Trophoblast cell (in vitro differentiated cells and primary cell): ENCODE measurements around the gene COL23A1.

Experiments used
- DNase-seq, 2 donors: peaks; one replicate each; pipeline ENCODE4 v3.0.0-alpha.2; 2016
- H2AFZ ChIP-seq: 2 replicates; pipeline ENCODE4 v1.6.1; 2013; ENCODE audit warnings: low read length, moderate library complexity, mild to moderate bottlenecking; ENCODE audit not compliant: insufficient read depth, poor library complexity
- H2AK5ac ChIP-seq: 2 replicates; pipeline ENCODE4 v1.6.1; 2013; ENCODE audit warnings: mild to moderate bottlenecking, low read length
- H2BK120ac ChIP-seq: 2 replicates; pipeline ENCODE4 v1.6.1; 2013; ENCODE audit warnings: low read length, mild to moderate bottlenecking, moderate library complexity; ENCODE audit not compliant: insufficient read depth, poor library complexity
- H2BK12ac ChIP-seq: 2 replicates; pipeline ENCODE4 v1.6.1; 2013; ENCODE audit warnings: mild to moderate bottlenecking, low read length, moderate library complexity
- H2BK5ac ChIP-seq: 2 replicates; pipeline ENCODE4 v1.6.1; 2013; ENCODE audit warnings: low read length, low read depth, moderate library complexity, mild to moderate bottlenecking; ENCODE audit not compliant: poor library complexity
- H3K14ac ChIP-seq: 2 replicates; pipeline ENCODE4 v1.6.1; 2013; ENCODE audit warnings: mild to moderate bottlenecking, low read length
- H3K18ac ChIP-seq: 2 replicates; pipeline ENCODE4 v1.6.1; 2013; ENCODE audit warnings: mild to moderate bottlenecking, low read length
- H3K23ac ChIP-seq: 2 replicates; pipeline ENCODE4 v1.6.1; 2013; ENCODE audit warnings: low read length
- H3K27ac ChIP-seq: 2 replicates; pipeline ENCODE4 v1.5.1; 2013; ENCODE audit warnings: low read depth, mild to moderate bottlenecking, inconsistent platforms, low read length, moderate library complexity
- H3K27me3 ChIP-seq: 2 replicates; pipeline ENCODE4 v1.6.1; 2013; ENCODE audit warnings: inconsistent platforms, mild to moderate bottlenecking, low read length, moderate library complexity; ENCODE audit not compliant: insufficient read depth
- H3K36me3 ChIP-seq, 2 experiments: 1 replicate in 1 of 2; 2 replicates in 1 of 2; pipeline ENCODE4 v1.6.1; 2013; ENCODE audit warnings: low read length in 2 of 2, mild to moderate bottlenecking in 2 of 2, moderate library complexity in 1 of 2; ENCODE audit not compliant: insufficient read depth in 2 of 2, control insufficient read depth in 1 of 2
- H3K4ac ChIP-seq: 2 replicates; pipeline ENCODE4 v1.6.1; 2013; ENCODE audit warnings: low read depth, mild to moderate bottlenecking, low read length, moderate library complexity
- H3K4me1 ChIP-seq, 2 experiments: 1 replicate in 1 of 2; 2 replicates in 1 of 2; pipeline ENCODE4 v1.6.1; 2013; ENCODE audit warnings: low read length in 2 of 2, mild to moderate bottlenecking in 2 of 2, moderate library complexity in 1 of 2; ENCODE audit not compliant: insufficient read depth in 2 of 2, control insufficient read depth in 1 of 2
- H3K4me2 ChIP-seq: 2 replicates; pipeline ENCODE4 v1.6.1; 2013; ENCODE audit warnings: inconsistent platforms, mild to moderate bottlenecking, low read length, moderate library complexity
- H3K4me3 ChIP-seq: 2 replicates; pipeline ENCODE4 v1.5.1; 2013; ENCODE audit warnings: mild to moderate bottlenecking, low read depth, low read length, inconsistent platforms
- H3K79me1 ChIP-seq: one replicate; pipeline ENCODE4 v1.6.1; 2013; ENCODE audit warnings: low read length
- H3K79me2 ChIP-seq: 2 replicates; pipeline ENCODE4 v1.6.1; 2013; ENCODE audit warnings: low read length, mild to moderate bottlenecking; ENCODE audit not compliant: control insufficient read depth, insufficient read depth, poor library complexity
- H3K9ac ChIP-seq: 2 replicates; pipeline ENCODE4 v1.6.1; 2013; ENCODE audit warnings: mild to moderate bottlenecking, low read length
- H3K9me3 ChIP-seq: 2 replicates; pipeline ENCODE4 v1.6.1; 2013; ENCODE audit warnings: low read depth, mild to moderate bottlenecking, control low read depth, inconsistent platforms, low read length; ENCODE audit not compliant: insufficient read depth
- H4K12ac ChIP-seq: 2 replicates; pipeline ENCODE4 v1.6.1; 2013; ENCODE audit warnings: low read depth, mild to moderate bottlenecking, low read length, moderate library complexity
- H4K8ac ChIP-seq: 2 replicates; pipeline ENCODE4 v1.6.1; 2013; ENCODE audit warnings: low read depth, mild to moderate bottlenecking, low read length, moderate library complexity
- H4K91ac ChIP-seq: one replicate; pipeline ENCODE4 v1.6.1; 2013; ENCODE audit warnings: low read depth, mild to moderate bottlenecking, low read length, moderate library complexity
- WGBS: extraction: QIAGEN DNeasy Blood & Tissue Kit; methylation state at CpG from one replicate; pipeline ENCODE4 v1.1.7; 2013; ENCODE audit warnings: missing lambda C conversion rate; ENCODE audit not compliant: insufficient read length, insufficient coverage; ENCODE audit errors: extremely low coverage; 5-methylcytosine and 5-hydroxymethylcytosine counted together

Gene COL23A1

DNA sequence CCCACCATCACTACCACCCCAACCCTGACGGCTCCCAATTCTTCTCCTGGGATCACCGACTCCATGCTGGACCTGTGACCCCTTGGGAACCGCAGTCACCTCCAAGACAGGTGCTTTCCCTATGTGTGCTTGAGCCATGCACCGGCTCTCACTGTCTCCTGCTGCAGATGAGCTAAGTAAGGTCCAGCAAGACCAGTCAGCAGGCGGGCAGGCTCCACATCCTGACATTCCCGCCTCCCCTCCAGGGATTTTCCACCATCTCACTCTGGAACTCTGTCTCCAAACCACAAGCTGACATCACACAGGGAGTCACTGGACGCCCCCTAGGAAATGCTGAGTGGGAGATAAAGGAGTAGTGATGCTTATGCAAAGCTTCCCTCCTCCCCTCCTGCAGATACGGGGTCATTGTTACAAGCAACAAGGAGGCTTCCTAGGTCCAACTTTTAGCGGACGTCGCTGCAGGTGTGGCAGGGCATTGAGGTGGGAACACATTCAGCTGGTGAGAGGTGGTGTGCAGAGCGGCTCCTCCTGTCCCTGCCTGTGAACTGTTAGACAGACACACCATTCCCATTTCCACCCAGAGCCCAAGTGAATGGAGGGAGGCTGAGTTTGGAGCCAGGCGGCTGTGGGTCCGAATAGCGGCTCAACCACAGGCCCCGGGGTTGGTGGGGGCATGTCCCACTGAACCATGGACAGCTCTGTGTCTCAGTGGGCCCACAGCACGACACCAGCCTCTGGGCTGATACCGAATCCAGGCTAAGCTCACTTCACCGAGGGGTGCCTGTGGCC lies 228.3 kb downstream of the COL23A1 start:
- Histone ChIP-seq H3K27ac (no peak overlapping the region), H3K79me2 (no peaks in the 10 kb centered on the region), H3K14ac (no peak overlapping the region), H4K8ac (no peak overlapping the region), H2BK5ac (no peak overlapping the region), H3K4me3 (no peak overlapping the region), H3K79me1 (no peaks in the 10 kb centered on the region), H3K27me3 (no peaks in the 10 kb centered on the region), H3K4ac (no peak overlapping the region), H3K4me1 (peaks cover 11 to 13% of the 10 kb centered on the region in 2 experiments), H3K36me3 (no peaks in the 10 kb centered on the region), H3K18ac (no peak overlapping the region), H3K9ac (no peak overlapping the region), H3K23ac (no peak overlapping the region), H3K9me3 (peaks cover 4% of the 10 kb centered on the region), H3K4me2 (no peak overlapping the region), H4K91ac (no peak overlapping the region), H2BK12ac (no peak overlapping the region), H4K12ac (no peak overlapping the region), H2BK120ac (no peak overlapping the region), H2AK5ac (no peak overlapping the region), H2AFZ (no peak overlapping the region)
- no CpG with 5 or more reads among the region's 19 CpGs for WGBS
- no peak for DNase-seq

DNA sequence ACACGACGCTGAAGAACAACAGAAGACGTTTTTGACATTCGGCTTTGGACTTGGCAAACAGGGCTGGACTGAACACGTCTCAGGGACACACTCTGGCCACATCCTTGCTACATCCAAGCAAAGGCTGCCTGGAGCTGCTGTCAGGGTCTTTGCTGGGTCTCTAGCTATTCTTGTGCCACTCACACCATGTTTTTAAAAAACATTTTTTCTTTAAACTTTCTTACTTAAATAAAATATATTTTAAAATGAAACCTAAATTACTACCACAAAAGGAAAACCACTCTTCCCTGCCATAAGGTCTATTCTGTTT lies 229.3 kb downstream of the COL23A1 start:
- Histone ChIP-seq H3K4me3 (no peak overlapping the region), H2AFZ (no peak overlapping the region), H4K91ac (no peak overlapping the region), H2AK5ac (no peak overlapping the region), H3K9me3 (peaks cover 4% of the 10 kb centered on the region), H4K12ac (no peak overlapping the region), H2BK120ac (no peak overlapping the region), H3K36me3 (no peaks in the 10 kb centered on the region), H3K4me1 (peaks cover 21 to 23% of the 10 kb centered on the region in 2 experiments), H3K4ac (no peak overlapping the region), H2BK12ac (no peak overlapping the region), H3K79me1 (peaks cover 5% of the 10 kb centered on the region), H3K23ac (no peak overlapping the region), H4K8ac (no peak overlapping the region), H3K18ac (no peak overlapping the region), H3K79me2 (no peaks in the 10 kb centered on the region), H3K9ac (no peak overlapping the region), H3K27me3 (no peaks in the 10 kb centered on the region), H3K4me2 (no peak overlapping the region), H2BK5ac (no peak overlapping the region), H3K27ac (no peak overlapping the region), H3K14ac (no peak overlapping the region)
- DNase-seq = no peak
- no CpG with 5 or more reads among the region's 5 CpGs for WGBS

DNA sequence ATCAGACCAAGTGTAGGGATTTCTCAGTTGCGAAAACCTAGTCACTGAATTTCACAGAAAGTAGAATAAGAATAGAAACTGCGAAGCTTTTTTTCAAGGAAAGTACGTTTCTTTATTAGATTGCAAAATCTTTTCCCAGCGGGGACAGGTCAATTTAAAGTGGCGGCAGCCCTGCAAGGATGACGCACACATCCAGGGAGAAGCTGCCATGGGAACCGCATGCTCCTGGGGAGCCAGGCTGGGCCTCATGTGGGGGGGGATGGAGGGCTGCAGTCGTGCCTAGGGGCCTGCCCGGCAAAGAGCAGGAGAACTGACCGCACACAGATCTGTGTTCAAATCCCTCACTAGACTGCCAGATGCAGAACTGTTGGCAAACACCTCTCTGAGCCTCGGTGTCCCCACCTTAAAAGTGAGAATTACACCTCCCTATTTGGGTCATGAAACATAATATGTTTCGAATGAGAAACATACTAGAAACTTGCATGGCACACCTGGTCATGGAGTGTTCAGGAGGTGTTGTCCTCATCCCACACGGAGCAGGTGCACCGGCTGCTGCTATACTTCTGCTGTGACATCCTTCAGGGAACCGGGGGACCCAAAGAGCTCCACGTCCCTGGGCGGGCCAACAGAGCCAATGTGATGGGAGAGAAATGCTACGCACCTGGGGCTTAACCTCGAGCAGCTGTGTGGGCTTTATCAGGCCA lies 229.8 kb downstream of the COL23A1 start:
- no CpG with 5 or more reads among the region's 19 CpGs for WGBS
- H2AFZ ChIP-seq = no peak overlapping the region
- no peaks in the 10 kb centered on the region for H3K79me2 ChIP-seq
- no peaks in the 10 kb centered on the region for H3K27me3 ChIP-seq
- no peak overlapping the region for H3K27ac ChIP-seq
- H3K9ac ChIP-seq = no peak overlapping the region
- no peak overlapping the region for H3K4me3 ChIP-seq
- H3K36me3 ChIP-seq = no peaks in the 10 kb centered on the region
- H3K9me3 ChIP-seq = peaks cover 4% of the 10 kb centered on the region
- H2BK12ac ChIP-seq = no peak overlapping the region
- no peak overlapping the region for H3K14ac ChIP-seq
- DNase-seq = no peak
- H4K91ac ChIP-seq = no peak overlapping the region
- no peak overlapping the region for H3K18ac ChIP-seq
- H2BK120ac ChIP-seq = no peak overlapping the region
- H4K12ac ChIP-seq = no peak overlapping the region
- H3K79me1 ChIP-seq = peaks cover 6% of the 10 kb centered on the region
- no peak overlapping the region for H3K4me2 ChIP-seq
- no peak overlapping the region for H4K8ac ChIP-seq
- no peak overlapping the region for H3K23ac ChIP-seq
- no peak overlapping the region for H2BK5ac ChIP-seq
- no peak overlapping the region for H3K4ac ChIP-seq
- H3K4me1 ChIP-seq = peaks cover 17 to 24% of the 10 kb centered on the region in 2 experiments
- H2AK5ac ChIP-seq = no peak overlapping the region

DNA sequence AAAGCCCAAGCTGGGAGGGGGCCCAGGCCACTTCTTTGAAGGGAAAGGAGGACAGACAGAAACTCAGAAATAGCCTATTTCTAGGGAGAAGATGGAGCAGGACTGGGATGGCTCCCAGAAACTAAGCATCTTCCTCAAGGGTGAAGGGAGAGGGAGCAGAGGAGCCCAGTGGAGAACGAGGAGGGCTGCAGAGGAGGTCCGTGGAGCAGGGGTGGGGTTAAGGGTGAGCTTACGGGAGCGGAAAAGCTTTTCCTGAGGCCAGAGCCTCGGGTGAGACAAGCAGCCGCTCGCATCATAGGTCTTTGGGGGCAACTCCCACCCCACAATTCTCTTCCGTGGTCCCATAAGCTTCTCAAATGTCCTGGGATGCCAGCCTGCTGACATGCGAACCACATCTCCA lies 230.5 kb downstream of the COL23A1 start:
- no peak overlapping the region for H2AFZ ChIP-seq

More for the DNA sequence above, 230.5 kb downstream of the COL23A1 start:
- H2AK5ac ChIP-seq = no peak overlapping the region
- H3K23ac ChIP-seq = no peak overlapping the region
- no peak overlapping the region for H4K12ac ChIP-seq
- H2BK12ac ChIP-seq = no peak overlapping the region
- no peaks in the 10 kb centered on the region for H3K36me3 ChIP-seq
- no peaks in the 10 kb centered on the region for H3K27me3 ChIP-seq
- no peak overlapping the region for H3K4me3 ChIP-seq
- no peak overlapping the region for H3K4ac ChIP-seq
- H3K9me3 ChIP-seq = peaks cover 4% of the 10 kb centered on the region
- no CpG with 5 or more reads among the region's 9 CpGs for WGBS
- no peak for DNase-seq
- no peak overlapping the region for H3K18ac ChIP-seq
- peaks cover 6% of the 10 kb centered on the region for H3K79me1 ChIP-seq
- H3K14ac ChIP-seq = no peak overlapping the region
- no peak overlapping the region for H3K4me2 ChIP-seq
- no peak overlapping the region for H2BK5ac ChIP-seq
- H3K4me1 ChIP-seq = peaks cover 14 to 20% of the 10 kb centered on the region in 2 experiments
- H4K8ac ChIP-seq = no peak overlapping the region
- no peak overlapping the region for H3K9ac ChIP-seq
- H4K91ac ChIP-seq = no peak overlapping the region
- H2BK120ac ChIP-seq = no peak overlapping the region
- no peak overlapping the region for H3K27ac ChIP-seq
- no peaks in the 10 kb centered on the region for H3K79me2 ChIP-seq
